Type B pancreatic cell (in vitro differentiated cells): Measurements from ENCODE around the gene TELO2. TPM values are rescaled to one million over a fixed set of nuclear protein-coding genes. Genes with fewer than 3 reads are reported as not detected.

Source experiments
- DNase-seq: peaks from one replicate; pipeline ENCODE4 v3.0.0; 2021; ENCODE audit warnings: mixed read lengths; ENCODE audit not compliant: unreplicated experiment; ENCODE audit errors: extremely low spot score
- H3K27ac Mint-ChIP-seq: 2 replicates; pipeline ENCODE4 v1.8.0; 2021; ENCODE audit warnings: mild to moderate bottlenecking, mixed read lengths
- H3K27me3 Mint-ChIP-seq: 2 replicates; pipeline ENCODE4 v1.8.0; 2021; ENCODE audit warnings: mixed read lengths
- H3K36me3 Mint-ChIP-seq: 2 replicates; pipeline ENCODE4 v1.8.0; 2021; ENCODE audit warnings: mixed read lengths
- H3K4me1 Mint-ChIP-seq: one replicate; pipeline ENCODE4 v1.8.0; 2021; ENCODE audit warnings: mixed read lengths; ENCODE audit not compliant: unreplicated experiment
- H3K4me3 Mint-ChIP-seq: 2 replicates; pipeline ENCODE4 v1.8.0; 2021; ENCODE audit warnings: mild to moderate bottlenecking, mixed read lengths
- H3K9me3 Mint-ChIP-seq: 2 replicates; pipeline ENCODE4 v1.8.0; 2021; ENCODE audit warnings: mixed read lengths
- long read RNA-seq: library from polyadenylated mRNA; unstranded; transcript quantifications from one replicate; pipeline ENCODE4 v2.0.0, GENCODE V29; 2020
- total RNA-seq: library from RNA; stranded (reverse); gene quantifications from 2 replicates; pipeline ENCODE4 v1.2.1, GENCODE V29; 2021; ENCODE audit warnings: low replicate concordance
- TF ChIP-seq, protein P1 (sequence below): fragments of 200-600 bp; sonication (generic); conservative IDR thresholded peaks from 2 replicates; pipeline ENCODE4 v1.5.0; 2021; ENCODE audit warnings: antibody characterized with exemption, mild to moderate bottlenecking

TELO2 gene
- total RNA-seq, result 39.3 and 65.4 TPM in 2 replicates
- long read RNA-seq, partial matches to known transcripts, result 0 of 4 reads
- long read RNA-seq, other reads (novel, unspliced or antisense), result 0 of 4 reads

DNA sequence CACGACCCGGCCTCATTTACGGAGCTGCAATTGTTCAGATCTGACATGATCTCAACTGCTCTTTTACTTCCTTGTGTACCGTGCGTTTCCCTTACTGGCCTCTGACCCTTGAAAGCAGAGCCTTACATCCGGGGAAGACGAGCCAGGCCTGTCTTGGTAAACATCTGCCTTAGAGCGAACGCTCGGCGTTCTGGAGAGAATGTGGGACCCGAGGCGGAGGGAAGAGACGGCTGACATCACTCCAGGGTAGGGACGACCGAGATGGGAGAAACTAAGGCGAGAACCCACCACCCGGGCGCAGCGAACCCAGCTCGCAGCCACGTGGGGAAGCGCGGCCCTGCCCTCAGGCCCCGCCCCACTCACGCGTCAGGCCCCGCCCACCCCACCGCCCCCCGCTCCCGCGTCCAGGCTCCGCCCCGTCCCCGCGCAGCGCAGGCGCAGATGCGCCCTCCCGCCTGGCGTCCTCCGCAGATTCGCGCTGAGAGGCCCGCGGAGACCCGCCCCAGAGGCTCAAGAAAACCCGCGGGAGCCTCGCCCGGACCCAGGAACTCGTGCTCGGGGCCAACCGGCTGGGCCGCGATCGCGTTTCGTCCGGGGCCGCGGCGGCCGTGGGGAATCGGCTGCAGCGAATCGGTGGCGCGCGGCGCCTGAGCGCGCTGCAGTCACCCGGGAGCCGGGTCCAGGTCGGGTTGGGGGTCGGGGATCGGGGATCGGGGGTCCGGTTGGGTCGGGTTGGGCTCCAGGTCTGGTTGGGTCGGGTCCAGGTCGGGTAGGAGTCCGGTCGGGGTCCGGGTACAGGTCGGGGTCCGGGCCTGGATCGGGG, at the start of gene TELO2:
Gene TELO2 (plus strand): TSS at position 438 of the 823 bp plus-strand sequence. CDS start 922 bp downstream, outside the sequence.
- Mint-ChIP-seq H3K27me3 (peaks cover 3% of the 10 kb centered on the region), H3K36me3 (no peaks in the 10 kb centered on the region), H3K4me1 (peaks cover 8% of the 10 kb centered on the region), H3K27ac (peak within 1 kb of the TSS; percentile 96), H3K4me3 (peak within 1 kb of the TSS; percentile 97), H3K9me3 (no peaks in the 10 kb centered on the region)
- DNase-seq, result peak; percentile 89
- TF ChIP-seq, protein P1, sequence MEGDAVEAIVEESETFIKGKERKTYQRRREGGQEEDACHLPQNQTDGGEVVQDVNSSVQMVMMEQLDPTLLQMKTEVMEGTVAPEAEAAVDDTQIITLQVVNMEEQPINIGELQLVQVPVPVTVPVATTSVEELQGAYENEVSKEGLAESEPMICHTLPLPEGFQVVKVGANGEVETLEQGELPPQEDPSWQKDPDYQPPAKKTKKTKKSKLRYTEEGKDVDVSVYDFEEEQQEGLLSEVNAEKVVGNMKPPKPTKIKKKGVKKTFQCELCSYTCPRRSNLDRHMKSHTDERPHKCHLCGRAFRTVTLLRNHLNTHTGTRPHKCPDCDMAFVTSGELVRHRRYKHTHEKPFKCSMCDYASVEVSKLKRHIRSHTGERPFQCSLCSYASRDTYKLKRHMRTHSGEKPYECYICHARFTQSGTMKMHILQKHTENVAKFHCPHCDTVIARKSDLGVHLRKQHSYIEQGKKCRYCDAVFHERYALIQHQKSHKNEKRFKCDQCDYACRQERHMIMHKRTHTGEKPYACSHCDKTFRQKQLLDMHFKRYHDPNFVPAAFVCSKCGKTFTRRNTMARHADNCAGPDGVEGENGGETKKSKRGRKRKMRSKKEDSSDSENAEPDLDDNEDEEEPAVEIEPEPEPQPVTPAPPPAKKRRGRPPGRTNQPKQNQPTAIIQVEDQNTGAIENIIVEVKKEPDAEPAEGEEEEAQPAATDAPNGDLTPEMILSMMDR, result peak; percentile 25

DNA sequence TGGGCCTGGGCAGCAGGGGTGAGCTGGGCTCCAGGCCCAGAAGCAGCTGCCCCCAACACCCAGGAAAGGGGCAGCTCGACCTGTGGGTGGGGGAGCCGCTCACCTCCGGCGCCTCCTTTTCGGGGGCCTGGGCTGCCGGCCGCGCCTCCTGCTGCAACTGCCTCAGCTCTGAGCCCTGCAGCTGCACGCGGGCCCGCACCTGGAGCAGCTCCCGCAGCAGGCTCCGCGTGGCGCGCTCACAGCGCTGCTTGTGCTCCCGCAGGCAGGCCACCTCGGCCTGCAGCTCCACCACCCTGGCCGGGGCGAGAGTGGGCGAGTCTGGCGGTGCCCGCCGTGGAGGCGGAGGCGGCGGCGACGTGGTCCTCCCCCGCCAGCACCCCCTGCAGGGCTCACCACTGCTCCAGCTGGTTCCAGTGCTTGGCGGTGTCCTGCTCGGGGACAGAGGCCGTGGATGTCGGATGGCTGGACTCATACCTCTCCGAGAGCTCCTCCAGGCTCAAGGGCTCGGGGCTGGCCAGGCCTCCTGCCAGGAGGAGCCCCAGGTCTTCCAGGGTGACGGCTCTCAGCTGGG, 49.7 kb upstream of the TELO2 start:
- H3K4me3 Mint-ChIP-seq, result no peak overlapping the region
- no peak overlapping the region for H3K27ac Mint-ChIP-seq
- no peaks in the 10 kb centered on the region for H3K36me3 Mint-ChIP-seq
- H3K9me3 Mint-ChIP-seq, result no peaks in the 10 kb centered on the region
- no peak for DNase-seq
- no peaks in the 10 kb centered on the region for H3K4me1 Mint-ChIP-seq
- TF ChIP-seq, protein P1, result no peak
- H3K27me3 Mint-ChIP-seq, result no peaks in the 10 kb centered on the region

DNA sequence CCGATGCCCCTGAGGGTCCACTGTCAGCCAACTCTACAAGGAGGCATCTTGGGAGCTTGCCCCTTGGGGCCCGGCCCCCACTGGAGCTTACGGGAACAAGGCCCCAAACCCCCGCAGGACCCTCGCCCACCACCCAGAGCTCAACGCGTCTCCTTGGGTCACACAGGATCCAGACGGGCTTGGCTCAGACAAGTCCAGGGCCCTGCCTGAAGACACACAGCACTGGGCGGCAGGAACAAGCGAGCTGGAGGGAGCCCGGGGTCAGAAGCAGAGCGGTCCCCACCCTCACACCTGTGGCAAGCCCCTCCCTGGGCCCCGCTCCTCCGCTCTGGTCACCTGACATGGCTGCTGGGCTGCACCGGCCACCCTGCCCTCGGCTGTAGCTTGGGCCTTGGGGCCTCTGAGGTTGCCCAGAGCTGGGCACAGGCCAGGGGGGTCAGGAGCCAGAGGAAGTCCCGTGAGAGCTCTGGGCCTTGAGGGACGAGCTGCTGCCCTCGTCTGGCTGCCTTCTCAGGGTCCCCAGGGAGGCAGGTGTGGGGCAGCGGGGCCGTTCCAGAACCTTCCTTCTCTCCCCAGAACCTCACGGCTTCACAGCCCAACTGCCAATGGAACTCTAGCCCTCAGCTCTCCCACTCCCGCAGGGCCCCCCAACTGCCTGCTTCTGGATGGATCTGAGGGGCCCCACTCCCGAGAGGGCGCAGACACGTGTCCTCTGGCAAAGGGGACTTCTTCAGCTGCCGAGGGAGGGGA, 49.0 kb upstream of the TELO2 start, which contains the start of gene CCDC154:
Gene CCDC154 (minus strand): TSS at position 577 of the 750 bp plus-strand sequence. CDS start 234 bp downstream, at position 343.
- Mint-ChIP-seq H3K27ac (no peak within 1 kb of the TSS), H3K9me3 (no peaks in the 10 kb centered on the region), H3K27me3 (no peaks in the 10 kb centered on the region), H3K36me3 (no peaks in the 10 kb centered on the region), H3K4me3 (no peak within 1 kb of the TSS), H3K4me1 (no peaks in the 10 kb centered on the region)
- TF ChIP-seq, protein P1, result no peak
- no peak for DNase-seq

DNA sequence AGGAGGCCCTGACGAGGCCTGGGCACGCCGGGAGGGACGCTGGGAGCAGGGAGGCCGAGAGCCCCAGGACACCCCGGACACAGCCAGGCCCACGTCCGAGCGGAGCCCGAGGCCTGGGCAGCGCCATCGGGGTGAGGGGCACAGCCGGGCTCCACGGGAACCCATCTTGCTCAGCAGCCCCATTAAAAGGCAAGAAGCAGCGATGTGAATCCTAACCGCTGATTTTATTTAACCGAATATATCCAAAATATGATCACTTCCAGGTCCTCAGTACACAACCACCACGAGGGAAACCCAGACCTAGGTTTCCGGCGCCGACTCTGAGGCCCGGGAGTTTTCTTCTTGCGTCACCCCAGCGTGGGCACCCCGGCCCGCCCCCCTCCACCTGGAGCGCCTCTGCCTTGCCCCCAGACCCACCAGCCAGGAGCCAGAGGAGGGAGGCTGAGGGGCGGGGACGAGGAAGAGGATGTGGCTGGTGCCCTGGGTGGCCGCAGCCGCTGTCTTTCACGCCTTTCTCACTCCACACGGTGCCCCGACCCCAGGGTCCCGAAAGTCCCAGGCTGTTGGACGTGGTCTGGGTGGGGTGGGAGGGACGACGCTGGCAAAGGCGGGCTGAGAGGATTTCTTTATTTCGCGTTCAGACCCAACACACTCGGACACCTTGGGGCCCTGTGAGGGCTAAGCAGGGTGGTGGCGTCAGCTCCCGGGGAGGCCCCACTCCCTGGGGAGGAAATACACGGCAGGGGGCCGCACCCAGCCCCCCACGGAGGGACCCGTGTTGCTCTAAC, 48.2 kb upstream of the TELO2 start:
- Mint-ChIP-seq H3K4me1 (no peaks in the 10 kb centered on the region), H3K9me3 (no peaks in the 10 kb centered on the region), H3K27me3 (no peaks in the 10 kb centered on the region), H3K4me3 (no peak overlapping the region), H3K36me3 (no peaks in the 10 kb centered on the region), H3K27ac (no peak overlapping the region)
- TF ChIP-seq, protein P1, result no peak
- no peak for DNase-seq
